ENCODE data around the gene DTYMK. TPM values are rescaled to one million over a fixed set of nuclear protein-coding genes. Genes with fewer than 3 reads are reported as not detected.
A peak's percentile ranks its signal among the peaks of the same experiment; 100 is the strongest.

DTYMK gene
- total RNA-seq, 2 experiments from 2014 or later, result 4.8 to 6.0 TPM

DNA sequence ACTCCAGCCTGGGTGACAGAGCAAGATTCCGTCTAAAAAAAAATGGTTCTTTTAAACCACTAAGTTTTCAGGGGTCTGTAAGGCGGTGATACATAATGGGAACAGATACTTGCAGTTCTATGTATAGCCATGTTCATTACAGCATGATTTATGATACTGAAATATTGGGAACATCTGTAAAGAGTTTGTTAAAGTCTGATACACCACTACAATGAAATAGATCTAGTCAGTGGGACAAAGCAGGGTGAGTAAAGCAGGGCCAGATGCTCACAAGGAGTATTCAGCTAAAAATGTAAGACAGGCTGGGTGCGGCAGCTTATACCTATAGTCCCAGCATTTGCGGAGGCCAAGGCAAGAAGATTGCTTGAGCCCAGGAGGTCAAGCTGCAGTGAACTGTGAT is 9.0 kb upstream of the DTYMK start:
- Mint-ChIP-seq H3K36me3 (ENCODE audit: low read depth) (peaks cover 18% of the 10 kb centered on the region), H3K4me3 (no peak overlapping the region), H3K27me3 (no peaks in the 10 kb centered on the region), H3K4me1 (ENCODE audit: low read depth) (peaks cover 11% of the 10 kb centered on the region), H3K9me3 (no peaks in the 10 kb centered on the region), H3K27ac (no peak overlapping the region)
- intact Hi-C loops (cut with DNase I, micrococcal nuclease), result no loop called here
- DNase-seq (no peak), ATAC-seq (ENCODE audit: poor library complexity) (no peak)
- TF ChIP-seq, protein P1, sequence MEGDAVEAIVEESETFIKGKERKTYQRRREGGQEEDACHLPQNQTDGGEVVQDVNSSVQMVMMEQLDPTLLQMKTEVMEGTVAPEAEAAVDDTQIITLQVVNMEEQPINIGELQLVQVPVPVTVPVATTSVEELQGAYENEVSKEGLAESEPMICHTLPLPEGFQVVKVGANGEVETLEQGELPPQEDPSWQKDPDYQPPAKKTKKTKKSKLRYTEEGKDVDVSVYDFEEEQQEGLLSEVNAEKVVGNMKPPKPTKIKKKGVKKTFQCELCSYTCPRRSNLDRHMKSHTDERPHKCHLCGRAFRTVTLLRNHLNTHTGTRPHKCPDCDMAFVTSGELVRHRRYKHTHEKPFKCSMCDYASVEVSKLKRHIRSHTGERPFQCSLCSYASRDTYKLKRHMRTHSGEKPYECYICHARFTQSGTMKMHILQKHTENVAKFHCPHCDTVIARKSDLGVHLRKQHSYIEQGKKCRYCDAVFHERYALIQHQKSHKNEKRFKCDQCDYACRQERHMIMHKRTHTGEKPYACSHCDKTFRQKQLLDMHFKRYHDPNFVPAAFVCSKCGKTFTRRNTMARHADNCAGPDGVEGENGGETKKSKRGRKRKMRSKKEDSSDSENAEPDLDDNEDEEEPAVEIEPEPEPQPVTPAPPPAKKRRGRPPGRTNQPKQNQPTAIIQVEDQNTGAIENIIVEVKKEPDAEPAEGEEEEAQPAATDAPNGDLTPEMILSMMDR (IDR thresholded peaks at IDR 0.05), result no peak
- Histone ChIP-seq H3K36me3 (ENCODE audit: insufficient read depth, low read length) (peaks cover 20% of the 10 kb centered on the region), H3K4me3 (ENCODE audit: low read length) (no peak overlapping the region), H3K27me3 (ENCODE audit: control insufficient read depth in 1 of 2, insufficient read depth in 2 of 2, low read length in 2 of 2) (no peaks in the 10 kb centered on the region), H3K27ac (ENCODE audit: low read depth in 1 of 2, low read length in 2 of 2) (no peak overlapping the region), H3K9me3 (ENCODE audit: control insufficient read depth in 1 of 2, insufficient read depth in 1 of 2, low read length in 2 of 2) (no peaks in the 10 kb centered on the region), H3K4me1 (ENCODE audit: insufficient read depth, low read length) (peaks cover 11% of the 10 kb centered on the region)
- POLR2A ChIA-PET, result interaction anchor here (8.1 kb wide), 1 partner anchor 7 kb away, joined by 179 read pairs; the partner anchor contains the start of gene DTYMK
- CTCF ChIA-PET, result no interaction called here

DNA sequence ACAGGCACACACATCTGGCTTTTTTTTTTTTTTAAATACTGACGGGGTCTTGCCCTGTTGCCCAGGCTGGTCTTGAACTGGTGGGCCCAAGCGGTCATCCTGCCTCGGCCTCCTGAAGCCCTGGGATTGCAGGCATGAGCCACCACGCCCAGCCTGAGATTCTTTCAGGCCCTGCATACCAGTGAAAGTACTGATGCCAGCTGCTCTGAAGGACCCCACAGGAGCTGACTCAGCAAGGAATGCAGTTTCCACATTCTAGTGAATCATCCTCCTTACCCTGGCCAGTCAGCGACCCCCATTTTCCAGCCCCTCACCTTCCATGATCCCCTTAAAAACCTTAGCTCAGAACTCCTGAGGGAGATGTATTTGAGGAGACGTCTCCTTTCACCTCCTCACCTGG is 5.8 kb upstream of the DTYMK start:
- peaks cover 29% of the 10 kb centered on the region for H3K36me3 ChIP-seq (ENCODE audit: insufficient read depth, low read length)
- H3K27ac ChIP-seq (ENCODE audit: low read depth in 1 of 2, low read length in 2 of 2), result no peak overlapping the region
- POLR2A ChIA-PET, result interaction anchor here (0.7 to 2.4 kb wide), 2 partner anchors 9 to 34 kb away, joined by 3 to 18 read pairs; partner anchors contain the start of gene ING5
- H3K9me3 ChIP-seq (ENCODE audit: control insufficient read depth in 1 of 2, insufficient read depth in 1 of 2, low read length in 2 of 2), result no peaks in the 10 kb centered on the region
- H3K36me3 Mint-ChIP-seq (ENCODE audit: low read depth), result peaks cover 32% of the 10 kb centered on the region
- H3K27me3 ChIP-seq (ENCODE audit: control insufficient read depth in 1 of 2, insufficient read depth in 2 of 2, low read length in 2 of 2), result no peaks in the 10 kb centered on the region
- no peak overlapping the region for H3K27ac Mint-ChIP-seq
- TF ChIP-seq, protein P1 (IDR thresholded peaks at IDR 0.05), result no peak
- CTCF ChIA-PET, result no interaction called here
- DNase-seq (no peak), ATAC-seq (ENCODE audit: poor library complexity) (no peak)
- H3K4me1 Mint-ChIP-seq (ENCODE audit: low read depth), result peaks cover 26% of the 10 kb centered on the region
- H3K9me3 Mint-ChIP-seq, result no peaks in the 10 kb centered on the region
- H3K27me3 Mint-ChIP-seq, result no peaks in the 10 kb centered on the region
- no peak overlapping the region for H3K4me3 Mint-ChIP-seq
- no peak overlapping the region for H3K4me3 ChIP-seq (ENCODE audit: low read length)
- intact Hi-C loops (cut with DNase I, micrococcal nuclease), result no loop called here
- H3K4me1 ChIP-seq (ENCODE audit: insufficient read depth, low read length), result peaks cover 24% of the 10 kb centered on the region

DNA sequence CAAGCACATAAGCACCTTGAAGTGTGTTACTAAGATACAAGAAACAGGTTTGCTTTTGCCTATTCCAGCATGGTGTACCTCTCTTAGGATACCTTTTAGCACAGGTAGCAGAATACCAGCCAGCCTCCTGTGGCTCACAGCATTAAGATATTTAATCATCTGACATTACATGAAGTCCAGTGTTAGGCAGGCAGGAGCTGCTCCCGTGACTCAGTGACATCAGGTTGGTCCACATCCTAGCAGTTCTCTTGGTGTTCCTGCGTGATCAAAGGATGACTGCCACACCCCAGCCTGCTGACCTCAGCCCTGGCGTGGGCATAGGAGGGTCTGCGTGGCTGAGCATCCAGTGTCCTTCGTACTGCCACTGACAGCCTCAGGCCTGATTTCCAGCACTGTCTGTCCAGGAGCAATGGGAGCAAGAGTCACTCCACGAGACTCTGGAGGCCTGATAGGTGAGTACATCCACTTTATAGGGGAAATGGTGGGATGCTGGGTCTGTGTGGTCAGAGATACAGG is 3.6 kb upstream of the DTYMK start:
- H3K36me3 ChIP-seq (ENCODE audit: insufficient read depth, low read length), result peaks cover 29% of the 10 kb centered on the region

More for the DNA sequence above, 3.6 kb upstream of the DTYMK start:
- intact Hi-C loops (cut with DNase I, micrococcal nuclease), result no loop called here
- ChIA-PET POLR2A (interaction anchor here (2.2 to 5.7 kb wide), 2 partner anchors 10 to 44 kb away, joined by 10 to 179 read pairs; partner anchors contain the start of genes D2HGDH and ING5), CTCF (no interaction called here)
- TF ChIP-seq, protein P1 (IDR thresholded peaks at IDR 0.05), result no peak
- Histone ChIP-seq H3K4me1 (ENCODE audit: insufficient read depth, low read length) (peaks cover 37% of the 10 kb centered on the region), H3K9me3 (ENCODE audit: control insufficient read depth in 1 of 2, insufficient read depth in 1 of 2, low read length in 2 of 2) (no peaks in the 10 kb centered on the region), H3K27me3 (ENCODE audit: control insufficient read depth in 1 of 2, insufficient read depth in 2 of 2, low read length in 2 of 2) (no peaks in the 10 kb centered on the region), H3K27ac (ENCODE audit: low read depth in 1 of 2, low read length in 2 of 2) (no peak overlapping the region), H3K4me3 (ENCODE audit: low read length) (no peak overlapping the region)
- Mint-ChIP-seq H3K36me3 (ENCODE audit: low read depth) (peaks cover 32% of the 10 kb centered on the region), H3K9me3 (no peaks in the 10 kb centered on the region), H3K4me1 (ENCODE audit: low read depth) (peaks cover 38% of the 10 kb centered on the region), H3K27me3 (no peaks in the 10 kb centered on the region), H3K4me3 (no peak overlapping the region), H3K27ac (peak overlapping the region; percentile 78)
- no peak for DNase-seq
- ATAC-seq (ENCODE audit: poor library complexity), result no peak

Data from CD4-positive, alpha-beta T cell (primary cell).